GM13976 (cell line): ENCODE data around the gene SUCLG2.

ENCODE experiments used
- DNase-seq: peaks from one replicate; pipeline ENCODE4 v3.0.0; 2012; ENCODE audit warnings: low spot score
- in situ Hi-C: fragments of 300-500 bp; cut with MboI; formaldehyde crosslinking; loops from one replicate; pipeline ENCODE4 v1.12.0; 2022; ENCODE audit warnings: low sequenced_read_pairs, mixed read lengths, inconsistent platforms; ENCODE audit not compliant: unreplicated experiment
- TF ChIP-seq, protein P1 (sequence below): IDR thresholded peaks from 2 replicates; pipeline ENCODE4 v1.5.1; 2012; ENCODE audit warnings: borderline replicate concordance, mild to moderate bottlenecking; ENCODE audit not compliant: insufficient read depth; ENCODE audit errors: extremely low read depth, missing control alignments, control extremely low read depth

The SUCLG2 gene

DNA sequence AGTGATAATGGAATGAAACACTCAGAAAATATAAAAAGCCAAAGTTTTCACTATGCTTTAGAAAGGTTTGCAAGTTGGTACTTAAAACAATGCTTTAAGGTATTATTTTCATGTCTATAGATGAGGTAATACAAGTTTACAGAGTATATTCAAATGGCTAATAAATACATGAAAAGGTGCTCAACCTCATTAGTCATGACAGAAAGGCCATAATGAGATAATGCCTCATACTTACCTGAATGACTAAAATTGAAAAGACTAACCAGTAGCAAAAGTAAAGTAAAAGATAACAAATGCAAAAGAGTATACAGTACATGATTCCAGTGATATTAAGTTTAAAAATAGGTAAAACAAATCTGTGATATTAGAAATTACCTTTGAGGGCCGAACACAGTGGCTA lies 163.8 kb downstream of the SUCLG2 start:
- TF ChIP-seq, protein P1, sequence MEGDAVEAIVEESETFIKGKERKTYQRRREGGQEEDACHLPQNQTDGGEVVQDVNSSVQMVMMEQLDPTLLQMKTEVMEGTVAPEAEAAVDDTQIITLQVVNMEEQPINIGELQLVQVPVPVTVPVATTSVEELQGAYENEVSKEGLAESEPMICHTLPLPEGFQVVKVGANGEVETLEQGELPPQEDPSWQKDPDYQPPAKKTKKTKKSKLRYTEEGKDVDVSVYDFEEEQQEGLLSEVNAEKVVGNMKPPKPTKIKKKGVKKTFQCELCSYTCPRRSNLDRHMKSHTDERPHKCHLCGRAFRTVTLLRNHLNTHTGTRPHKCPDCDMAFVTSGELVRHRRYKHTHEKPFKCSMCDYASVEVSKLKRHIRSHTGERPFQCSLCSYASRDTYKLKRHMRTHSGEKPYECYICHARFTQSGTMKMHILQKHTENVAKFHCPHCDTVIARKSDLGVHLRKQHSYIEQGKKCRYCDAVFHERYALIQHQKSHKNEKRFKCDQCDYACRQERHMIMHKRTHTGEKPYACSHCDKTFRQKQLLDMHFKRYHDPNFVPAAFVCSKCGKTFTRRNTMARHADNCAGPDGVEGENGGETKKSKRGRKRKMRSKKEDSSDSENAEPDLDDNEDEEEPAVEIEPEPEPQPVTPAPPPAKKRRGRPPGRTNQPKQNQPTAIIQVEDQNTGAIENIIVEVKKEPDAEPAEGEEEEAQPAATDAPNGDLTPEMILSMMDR: no peak
- in situ Hi-C loops: no loop called here
- DNase-seq: no peak

DNA sequence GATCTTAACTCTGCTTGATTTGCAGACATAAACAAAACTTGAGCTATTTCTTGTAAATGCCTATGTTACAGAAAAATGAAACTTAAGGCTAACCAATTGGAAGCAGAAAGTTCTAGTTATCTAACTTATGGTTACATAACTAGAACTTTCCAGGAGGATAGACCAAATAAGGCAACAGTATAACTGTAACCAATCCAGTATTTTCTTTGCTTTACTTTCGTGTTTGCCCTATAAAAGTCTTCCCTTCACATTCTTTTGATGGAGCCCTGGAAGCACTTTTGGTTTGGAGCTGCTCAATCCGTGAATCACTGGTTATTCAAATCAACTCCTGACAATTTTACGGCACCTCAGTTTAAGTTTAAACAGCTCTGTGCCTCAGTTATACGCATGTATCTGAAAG lies 164.6 kb downstream of the SUCLG2 start:
- in situ Hi-C loops: no loop called here
- TF ChIP-seq, protein P1: no peak
- DNase-seq: no peak

DNA sequence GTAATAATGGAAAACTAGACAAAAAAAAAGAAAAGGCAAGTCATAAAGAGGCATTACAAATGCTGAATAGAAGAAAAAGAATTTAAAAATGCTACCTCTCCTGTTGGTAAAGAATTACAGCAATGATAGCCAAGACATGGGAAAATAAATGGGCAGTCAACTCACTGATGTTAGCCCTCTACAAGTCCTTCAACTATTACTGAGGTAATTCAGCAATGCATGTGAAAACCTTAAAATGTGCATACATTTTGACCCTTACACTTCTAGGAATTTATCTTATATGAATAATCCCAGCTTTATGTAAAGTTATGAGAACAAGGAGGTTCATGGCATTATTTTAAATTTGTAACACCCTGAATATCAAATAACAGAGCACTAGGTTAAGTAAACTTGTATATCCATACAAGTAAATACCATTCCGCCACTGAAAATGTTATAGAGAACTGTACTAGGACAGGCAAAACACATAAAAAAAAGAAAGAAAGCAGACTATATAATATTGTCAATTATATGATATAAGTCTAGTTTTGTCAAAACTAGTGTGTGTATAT lies 166.8 kb downstream of the SUCLG2 start:
- DNase-seq: no peak
- in situ Hi-C loops: no loop called here
- TF ChIP-seq, protein P1: no peak

DNA sequence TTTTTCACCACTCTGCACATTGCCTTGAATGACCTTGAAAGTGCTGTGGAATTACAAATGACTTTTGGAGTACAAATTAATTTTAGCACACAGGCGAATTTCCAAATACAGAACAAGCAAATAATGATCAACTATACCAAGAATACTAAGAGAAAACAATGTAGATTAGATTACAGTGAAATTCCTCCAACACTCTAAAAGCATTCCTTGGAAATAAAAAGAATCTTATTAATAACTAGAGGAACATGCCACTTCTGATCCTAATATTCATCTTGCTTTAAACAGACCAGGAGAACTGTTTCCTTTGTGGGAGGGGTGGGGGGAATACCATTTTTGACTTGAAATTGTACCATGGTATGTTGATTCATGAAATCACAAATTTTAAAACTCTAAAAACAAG lies 167.5 kb downstream of the SUCLG2 start:
- TF ChIP-seq, protein P1: no peak
- in situ Hi-C loops: no loop called here
- DNase-seq: no peak

DNA sequence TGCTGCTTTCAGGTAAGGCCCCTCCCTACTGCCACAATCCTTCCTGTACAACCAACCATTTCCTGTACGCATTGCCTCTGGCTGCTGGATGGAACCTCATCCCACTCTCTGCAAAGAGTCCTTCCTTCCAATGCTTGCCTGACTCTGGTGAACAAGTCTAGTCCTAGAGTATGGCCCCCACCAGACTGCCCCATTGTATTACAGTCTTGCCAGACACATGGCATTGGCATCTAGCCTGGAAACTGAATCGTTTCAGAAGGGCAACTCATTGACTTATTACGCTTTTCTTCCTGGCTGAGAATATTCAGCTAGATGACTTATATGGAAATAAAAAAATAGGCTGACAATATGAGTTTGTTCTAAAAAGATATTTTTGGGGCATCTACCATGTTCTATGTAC lies 170.3 kb downstream of the SUCLG2 start:
- DNase-seq: no peak
- TF ChIP-seq, protein P1: no peak
- in situ Hi-C loops: no loop called here

DNA sequence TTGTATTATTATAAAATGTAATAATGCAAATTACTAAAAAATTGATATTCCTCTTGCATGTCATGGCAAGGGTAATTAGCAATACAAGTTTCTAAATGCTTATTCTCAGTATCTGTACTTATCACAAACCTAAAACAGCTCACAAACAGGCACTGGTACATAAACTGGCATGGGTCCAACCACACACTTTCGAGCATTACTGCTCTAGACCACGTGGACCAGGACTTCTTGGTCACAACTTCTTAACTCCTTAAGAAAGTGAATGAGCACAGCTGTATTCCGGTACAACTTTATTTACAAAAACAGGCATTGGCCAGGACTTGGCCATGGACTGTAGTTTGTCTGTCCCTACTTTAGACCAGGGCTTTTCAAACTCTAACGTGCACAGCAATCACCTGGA lies 173.3 kb downstream of the SUCLG2 start:
- no peak for DNase-seq
- in situ Hi-C loops: no loop called here

More for the DNA sequence above, 173.3 kb downstream of the SUCLG2 start:
- TF ChIP-seq, protein P1: no peak
